NCI-H1417 treated with DMSO at 0.1 percent for 48 hours (cell line): ENCODE results near the gene ARL14.
A peak's percentile ranks its signal among the peaks of the same experiment; 100 is the strongest.
"Not testable (repeated sequence)": the region's sequence is repeated elsewhere in the genome, so short reads cannot be mapped to it uniquely, and the experiment has no call there.

ENCODE experiments used
- DNase-seq: peaks from one replicate; lab custom pipeline; 2025; lab: John Stamatoyannopoulos, UW

Gene ARL14

GRCh38 chr3:160677459-160677881 is 510 bp downstream of the ARL14 start:
- DNase-seq: no peak

- no peak for DNase-seq
Observed at GRCh38 chr3:160678292-160678842, 1.4 kb downstream of the ARL14 start.

- DNase-seq: no peak
Observed at GRCh38 chr3:160684368-160684740, 7.4 kb downstream of the ARL14 start.

DNA sequence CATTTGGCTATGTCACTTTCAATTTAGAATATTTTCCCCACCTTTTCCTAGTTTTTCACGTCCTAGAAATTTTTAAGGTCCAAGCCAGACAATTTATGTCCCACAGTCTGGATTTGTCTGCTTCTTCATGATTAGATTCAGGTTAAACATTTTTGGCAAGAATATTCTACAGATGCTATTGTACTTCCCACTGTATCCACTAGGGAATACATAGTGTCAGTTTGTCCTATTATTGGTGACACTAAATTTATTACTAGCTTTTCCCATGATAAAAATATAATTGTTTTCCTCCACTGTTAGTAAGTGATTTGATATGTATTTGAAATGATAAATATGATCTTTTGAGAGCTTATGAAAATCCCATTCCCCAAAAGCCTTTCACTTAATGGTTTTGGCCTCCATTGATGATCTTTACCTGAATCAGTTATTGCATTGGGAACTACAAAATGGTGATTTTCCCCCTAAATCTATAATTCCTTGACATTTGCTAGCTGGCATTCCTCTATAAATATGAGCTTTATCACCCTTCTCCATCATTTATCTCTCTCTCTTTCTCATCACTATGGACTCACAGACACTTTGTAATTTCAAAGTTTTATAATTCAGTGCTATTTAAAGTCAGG is 8.3 kb downstream of the ARL14 start:
- no peak for DNase-seq

- DNase-seq: no peak
Observed at GRCh38 chr3:160686955-160687535, 10.1 kb downstream of the ARL14 start.

DNA sequence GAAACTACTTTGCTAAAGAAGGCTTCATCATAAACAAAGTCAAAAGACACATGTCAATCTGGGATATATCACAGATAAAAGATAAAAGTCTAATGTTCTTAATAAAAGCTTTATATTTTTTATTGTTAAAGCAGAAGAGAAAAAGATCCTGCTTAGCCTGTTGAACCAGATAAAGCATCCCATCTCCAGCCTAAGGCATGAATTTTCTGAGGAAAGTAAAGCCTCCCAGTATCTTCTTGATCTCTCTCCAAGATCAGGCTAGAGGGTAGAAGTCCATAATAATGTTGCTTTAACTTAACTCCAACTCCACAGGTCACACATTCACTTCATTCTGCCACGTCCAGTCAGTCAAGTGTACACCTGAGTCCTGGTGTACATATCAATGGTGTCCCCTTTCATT is 14.2 kb downstream of the ARL14 start:
- DNase-seq: no peak

GRCh38 chr3:160691962-160692361 is 15.0 kb downstream of the ARL14 start:
- no peak for DNase-seq

DNA sequence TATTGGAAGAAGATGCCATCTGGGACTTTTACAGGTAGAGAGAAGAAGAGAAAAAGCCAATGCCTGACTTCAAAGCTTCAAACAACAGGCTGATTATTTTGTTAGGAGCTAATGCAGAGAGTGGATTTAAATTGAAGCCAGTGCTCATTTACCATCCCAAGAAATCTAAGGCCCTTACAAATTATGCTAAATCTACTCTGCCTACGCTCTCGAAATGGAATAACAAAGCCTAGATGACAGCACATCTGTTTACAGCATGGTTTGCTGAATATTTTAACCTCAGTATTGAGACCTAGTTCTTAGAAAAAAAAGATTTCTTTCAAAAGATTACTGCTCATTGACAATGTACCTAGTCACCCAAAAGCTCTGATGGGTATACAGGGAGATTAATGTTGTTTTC is 16.2 kb downstream of the ARL14 start:
- DNase-seq: no peak

DNA sequence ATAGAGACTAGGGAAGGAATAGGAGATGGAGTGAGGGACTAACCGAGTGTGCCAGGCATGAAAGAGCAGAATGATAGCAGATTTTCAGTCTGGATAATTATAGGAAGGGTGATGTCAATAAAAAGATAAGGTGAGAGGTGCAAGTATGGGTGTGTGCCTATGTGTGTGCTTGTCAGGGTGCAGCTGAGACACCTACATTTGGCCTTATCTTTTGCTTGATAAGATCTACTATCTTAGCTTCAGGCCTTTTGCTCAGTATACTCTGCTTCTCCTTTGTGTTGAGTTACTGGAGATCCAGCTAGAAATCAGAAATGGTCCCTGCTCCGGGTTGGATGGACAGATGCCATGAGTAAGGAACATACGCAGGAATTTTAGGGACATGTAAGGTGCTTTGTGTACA is 17.4 kb downstream of the ARL14 start:
- DNase-seq: no peak

GRCh38 chr3:160695003-160695402 is 18.0 kb downstream of the ARL14 start:
- DNase-seq: no peak

DNA sequence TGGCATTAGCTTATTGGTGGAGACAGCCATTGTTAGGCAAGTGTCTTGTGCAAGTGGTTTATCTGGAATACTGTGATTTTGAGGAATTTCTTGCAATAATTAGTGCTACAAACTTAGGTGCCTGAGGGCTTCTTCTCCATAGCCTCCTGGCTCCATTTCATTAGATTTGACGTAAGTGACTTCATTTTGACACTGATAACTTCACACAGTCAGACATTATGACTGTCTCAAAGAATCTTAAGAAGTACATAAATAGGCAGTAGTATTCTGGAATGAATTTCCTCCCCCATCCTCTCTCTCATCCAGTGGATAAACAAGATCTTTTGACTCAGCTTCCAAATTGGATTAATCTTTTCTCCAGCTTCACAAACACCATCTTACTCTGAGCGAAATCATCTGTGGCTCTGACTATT is 19.0 kb downstream of the ARL14 start:
- no peak for DNase-seq

GRCh38 chr3:160697637-160698380 is 20.8 kb downstream of the ARL14 start:
- no peak for DNase-seq

GRCh38 chr3:160698599-160699195 is 21.7 kb downstream of the ARL14 start:
- no peak for DNase-seq

DNA sequence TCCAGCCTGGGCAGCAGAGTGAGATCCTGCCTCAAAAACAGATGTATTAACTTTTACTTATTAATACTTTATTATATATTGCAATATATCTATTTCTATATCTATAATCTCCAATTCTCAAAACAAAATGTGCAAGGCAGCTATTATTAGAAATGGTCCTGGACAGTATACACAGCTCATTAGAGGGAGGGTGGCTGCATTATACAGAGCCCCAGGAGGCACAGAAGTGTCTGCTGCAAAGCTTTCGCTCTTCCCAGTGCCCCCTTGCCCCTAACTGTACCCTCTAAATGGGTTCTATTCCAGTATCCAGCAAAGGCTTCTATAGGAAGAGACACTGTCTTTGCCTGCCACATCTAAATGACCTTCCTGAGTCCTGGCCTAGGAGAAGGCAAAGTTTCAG is 24.5 kb downstream of the ARL14 start:
- DNase-seq: no peak

DNA sequence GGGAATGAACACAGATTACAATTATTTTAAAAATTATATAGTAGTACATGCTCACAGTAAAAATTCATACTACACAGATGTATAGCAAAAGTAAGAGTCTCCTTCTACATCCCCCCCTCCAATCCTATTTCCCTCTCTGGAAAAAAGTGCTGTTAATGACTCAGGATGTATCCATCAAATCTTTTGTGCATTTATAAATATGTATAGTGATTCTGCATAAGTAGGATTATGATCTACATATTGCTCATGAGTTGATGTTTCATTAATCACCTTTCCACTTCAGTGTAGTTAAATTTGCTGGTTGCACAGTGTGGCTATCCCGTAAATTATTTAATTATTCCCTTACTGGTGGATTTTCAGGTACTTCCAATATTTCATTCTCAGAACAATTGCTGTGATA is 25.3 kb downstream of the ARL14 start:
- no peak for DNase-seq

- DNase-seq: no peak
Observed at GRCh38 chr3:160703974-160704373, 27.0 kb downstream of the ARL14 start.

GRCh38 chr3:160707187-160707794 is 30.3 kb downstream of the ARL14 start:
- DNase-seq: peak; percentile 62

- no peak for DNase-seq
Observed at GRCh38 chr3:160709477-160710182, 32.7 kb downstream of the ARL14 start.

DNA sequence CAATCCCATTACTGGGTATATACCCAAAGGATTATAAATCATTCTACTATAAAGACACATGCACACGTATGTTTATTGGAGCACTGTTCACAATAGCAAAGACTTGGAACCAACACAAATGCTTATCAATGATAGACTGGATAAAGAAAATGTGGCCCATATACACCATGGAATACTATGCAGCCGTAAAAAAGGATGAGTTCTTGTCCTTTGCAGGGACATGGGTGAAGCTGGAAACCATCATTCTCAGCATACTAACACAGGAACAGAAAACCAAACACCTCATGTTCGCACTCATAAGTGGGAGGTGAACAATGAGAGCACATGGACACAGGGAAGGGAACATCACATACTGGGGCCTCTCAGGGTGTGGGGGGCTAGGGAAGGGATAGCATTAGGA is 36.2 kb downstream of the ARL14 start:
- DNase-seq: not testable (repeated sequence)

DNA sequence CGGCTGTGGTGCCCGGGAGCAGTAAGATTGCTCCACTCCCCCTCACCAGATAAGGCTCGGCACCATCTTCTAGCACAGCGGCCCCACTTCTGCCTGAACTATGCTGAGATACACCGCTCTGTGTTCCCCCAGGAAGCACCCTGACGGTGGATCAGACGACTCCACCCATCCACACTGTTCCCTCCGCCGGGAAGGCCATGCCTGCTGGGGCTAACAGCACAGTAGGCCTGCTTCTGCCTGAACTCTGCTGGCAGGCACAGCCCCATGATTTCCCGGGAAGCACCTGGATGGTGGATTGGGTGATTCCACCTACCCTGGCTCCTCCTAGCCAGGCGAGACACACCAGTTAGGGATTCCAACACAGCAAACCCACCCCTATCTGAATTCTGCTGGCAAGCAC is 42.8 kb downstream of the ARL14 start:
- no peak for DNase-seq

DNA sequence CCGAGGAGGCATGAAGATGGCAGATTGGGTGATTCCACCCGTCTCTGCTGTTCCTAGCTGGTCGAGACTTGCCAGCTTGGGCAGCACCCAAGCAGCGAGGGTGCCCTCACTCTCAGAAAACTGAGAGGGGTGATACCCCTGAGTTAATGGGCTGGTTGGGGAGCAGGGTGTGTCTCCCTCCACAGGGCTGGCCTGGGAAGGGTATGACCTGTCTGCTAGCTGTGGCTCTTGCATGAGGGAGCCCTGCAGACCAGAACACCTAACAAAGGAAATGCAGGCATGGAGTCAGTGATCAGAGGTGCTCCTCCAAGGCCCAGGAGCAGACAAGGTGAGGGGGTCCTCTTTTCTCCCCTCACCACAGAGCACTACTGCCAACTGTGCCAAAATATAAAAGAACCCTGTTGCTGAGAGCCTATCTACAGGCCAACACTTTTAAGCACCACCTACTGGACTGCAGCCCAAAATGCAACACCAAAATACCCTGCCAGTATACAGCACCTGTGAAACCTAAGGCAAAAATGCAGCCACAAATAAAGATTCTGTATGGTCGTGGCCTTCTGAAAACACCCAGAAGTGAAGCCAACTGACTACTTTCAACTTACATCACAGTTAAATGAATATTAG is 43.3 kb downstream of the ARL14 start:
- DNase-seq: no peak
